ENCODE results near the gene C2orf74.

DNA sequence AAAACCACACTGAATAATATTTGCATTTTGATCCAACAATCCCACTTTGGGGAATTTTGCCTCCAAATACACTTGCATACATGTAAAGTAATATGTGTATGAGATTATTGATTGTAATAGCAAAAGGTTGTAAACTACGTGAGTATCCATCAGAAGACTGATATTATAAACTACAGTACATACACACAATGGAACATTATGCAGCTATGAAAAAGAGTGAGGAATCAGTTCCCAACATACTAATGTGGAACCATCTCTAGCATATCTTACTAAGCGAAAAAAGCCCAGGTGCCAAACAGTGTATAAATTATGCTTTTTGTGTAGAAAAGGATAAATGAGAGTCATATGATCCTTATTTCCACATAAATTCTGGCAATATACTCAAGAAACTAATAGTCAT is 16.0 kb upstream of the C2orf74 start:
- TF ChIP-seq POLR2A (IDR thresholded peaks at IDR 0.05) = no peak
- TF ChIP-seq, protein P1, sequence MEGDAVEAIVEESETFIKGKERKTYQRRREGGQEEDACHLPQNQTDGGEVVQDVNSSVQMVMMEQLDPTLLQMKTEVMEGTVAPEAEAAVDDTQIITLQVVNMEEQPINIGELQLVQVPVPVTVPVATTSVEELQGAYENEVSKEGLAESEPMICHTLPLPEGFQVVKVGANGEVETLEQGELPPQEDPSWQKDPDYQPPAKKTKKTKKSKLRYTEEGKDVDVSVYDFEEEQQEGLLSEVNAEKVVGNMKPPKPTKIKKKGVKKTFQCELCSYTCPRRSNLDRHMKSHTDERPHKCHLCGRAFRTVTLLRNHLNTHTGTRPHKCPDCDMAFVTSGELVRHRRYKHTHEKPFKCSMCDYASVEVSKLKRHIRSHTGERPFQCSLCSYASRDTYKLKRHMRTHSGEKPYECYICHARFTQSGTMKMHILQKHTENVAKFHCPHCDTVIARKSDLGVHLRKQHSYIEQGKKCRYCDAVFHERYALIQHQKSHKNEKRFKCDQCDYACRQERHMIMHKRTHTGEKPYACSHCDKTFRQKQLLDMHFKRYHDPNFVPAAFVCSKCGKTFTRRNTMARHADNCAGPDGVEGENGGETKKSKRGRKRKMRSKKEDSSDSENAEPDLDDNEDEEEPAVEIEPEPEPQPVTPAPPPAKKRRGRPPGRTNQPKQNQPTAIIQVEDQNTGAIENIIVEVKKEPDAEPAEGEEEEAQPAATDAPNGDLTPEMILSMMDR (IDR thresholded peaks at IDR 0.05) = no peak

Data from transverse colon (tissue), 3 donors.